T-helper 17 cell (primary cell): ENCODE results near the gene CALR3. TPM values are rescaled to one million over a fixed set of nuclear protein-coding genes. Genes with fewer than 3 reads are reported as not detected.

Source experiments
- ATAC-seq: fragments of 150-1000 bp; cut with Tn5 transposase; 2 replicates; pipeline ENCODE4 v1.10.0; 2021; ENCODE audit warnings: mild to moderate bottlenecking, moderate library complexity
- DNase-seq, 3 donors: peaks; one replicate each; pipeline versions ENCODE4 v3.0.0 to v3.0.0-alpha.2; 2020 to 2021
- H3K9me3 ChIP-seq: one replicate; pipeline ENCODE4 v1.7.0; 2013; ENCODE audit warnings: low read length, mild to moderate bottlenecking; ENCODE audit not compliant: control insufficient read depth, poor library complexity, severe bottlenecking
- H3K27ac Mint-ChIP-seq: one replicate; pipeline ENCODE4 v1.8.0; 2022; ENCODE audit warnings: mild to moderate bottlenecking, moderate library complexity, mixed read lengths
- H3K27me3 Mint-ChIP-seq: one replicate; pipeline ENCODE4 v1.8.0; 2022; ENCODE audit warnings: mixed read lengths
- H3K36me3 Mint-ChIP-seq: one replicate; pipeline ENCODE4 v1.8.0; 2022; ENCODE audit warnings: low read depth, mixed read lengths
- H3K4me1 Mint-ChIP-seq: one replicate; pipeline ENCODE4 v1.8.0; 2022; ENCODE audit warnings: mild to moderate bottlenecking, mixed read lengths
- H3K4me3 Mint-ChIP-seq: one replicate; pipeline ENCODE4 v1.8.0; 2022; ENCODE audit warnings: mild to moderate bottlenecking, moderate library complexity, mixed read lengths
- total RNA-seq, 4 donors: library from RNA in 2 of 4; stranded (reverse) in 2 of 4; gene quantifications; one replicate each; pipeline ENCODE4 v1.2.3 and lab custom pipeline; 2022 to 2026

The CALR3 gene
- total RNA-seq, 2 donors from 2014 or later, result not detected

GRCh38 chr19:16530540-16531379 lies 34.8 kb upstream of the CALR3 start:
- DNase-seq (no peak), ATAC-seq (no peak)
- Mint-ChIP-seq H3K4me3 (no peak overlapping the region), H3K27me3 (no peaks in the 10 kb centered on the region), H3K27ac (no peak overlapping the region), H3K4me1 (peaks cover 4% of the 10 kb centered on the region), H3K36me3 (peaks cover 7% of the 10 kb centered on the region)
- H3K9me3 ChIP-seq, result no peaks in the 10 kb centered on the region

GRCh38 chr19:16529466-16530144 lies 33.6 kb upstream of the CALR3 start:
- H3K4me3 Mint-ChIP-seq, result no peak overlapping the region
- H3K27me3 Mint-ChIP-seq, result no peaks in the 10 kb centered on the region
- peaks cover 7% of the 10 kb centered on the region for H3K36me3 Mint-ChIP-seq
- ATAC-seq (no peak), DNase-seq (no peak)
- no peak overlapping the region for H3K27ac Mint-ChIP-seq
- no peaks in the 10 kb centered on the region for H3K9me3 ChIP-seq
- peaks cover 4% of the 10 kb centered on the region for H3K4me1 Mint-ChIP-seq

DNA sequence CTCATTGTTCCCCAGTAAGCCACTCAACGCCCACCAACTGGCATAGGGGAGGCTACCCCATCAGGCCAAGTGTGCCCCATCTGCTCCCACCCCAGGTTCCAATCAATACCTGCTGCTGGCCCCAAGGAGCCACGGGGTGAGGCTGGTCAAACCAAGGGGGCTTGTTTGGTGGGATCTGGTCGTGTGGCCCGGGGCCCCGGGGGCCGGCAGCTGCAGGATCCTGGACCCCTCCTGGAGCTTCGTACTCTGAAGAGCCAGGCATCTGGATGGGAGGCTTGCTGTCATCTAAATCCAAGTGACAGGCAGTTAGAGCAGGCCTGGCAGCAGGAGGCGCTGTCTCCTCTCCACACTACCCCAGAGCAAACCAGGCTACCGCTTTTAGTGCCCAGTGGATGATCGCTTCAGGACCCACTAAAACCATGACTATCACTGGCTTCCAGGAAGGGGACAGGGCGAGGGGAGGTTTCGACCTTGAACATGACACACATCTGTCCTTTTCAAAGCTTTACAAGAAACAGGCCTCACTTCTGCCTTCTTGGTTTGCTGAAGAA lies 32.1 kb upstream of the CALR3 start:
- H3K9me3 ChIP-seq, result no peaks in the 10 kb centered on the region
- H3K36me3 Mint-ChIP-seq, result peaks cover 5% of the 10 kb centered on the region
- ATAC-seq (peak; percentile 72), DNase-seq (peak in 2 of 3 donors; percentile 25 to 44)
- H3K27ac Mint-ChIP-seq, result peak overlapping the region; percentile 75
- H3K4me1 Mint-ChIP-seq, result peaks cover 4% of the 10 kb centered on the region
- H3K4me3 Mint-ChIP-seq, result no peak overlapping the region
- no peaks in the 10 kb centered on the region for H3K27me3 Mint-ChIP-seq

DNA sequence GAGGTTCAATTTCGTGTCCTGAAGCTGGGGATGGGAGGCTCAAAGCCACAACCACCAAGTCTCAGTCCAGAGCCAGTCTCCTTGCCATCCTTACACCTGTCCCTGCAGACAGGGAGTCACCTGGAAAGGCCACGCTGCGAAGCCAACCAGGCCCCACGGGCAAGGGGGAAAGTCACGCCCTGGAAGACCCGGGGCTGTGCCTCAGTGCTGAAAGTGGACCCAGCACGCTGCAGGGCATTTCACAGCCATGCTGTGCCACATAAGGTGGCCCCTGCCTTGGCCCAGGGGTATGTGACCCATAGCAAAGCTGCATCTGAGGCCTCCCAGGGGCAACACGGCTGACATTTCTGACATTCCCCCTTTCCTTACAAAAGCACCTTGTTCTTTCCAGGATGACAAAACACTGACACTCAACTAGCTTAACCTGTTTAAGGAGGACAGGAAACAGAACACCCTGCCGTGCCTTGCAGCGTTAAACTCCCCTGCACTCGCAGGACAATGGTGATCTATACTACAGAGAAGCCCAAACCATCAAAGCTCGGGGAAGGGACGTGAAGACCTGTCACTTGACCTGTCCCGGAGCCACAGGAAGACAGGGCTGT lies 31.5 kb upstream of the CALR3 start:
- peaks cover 4% of the 10 kb centered on the region for H3K4me1 Mint-ChIP-seq
- DNase-seq (no peak), ATAC-seq (no peak)
- peaks cover 5% of the 10 kb centered on the region for H3K36me3 Mint-ChIP-seq
- peak overlapping the region; percentile 75 for H3K27ac Mint-ChIP-seq
- H3K9me3 ChIP-seq, result no peaks in the 10 kb centered on the region
- H3K4me3 Mint-ChIP-seq, result no peak overlapping the region
- H3K27me3 Mint-ChIP-seq, result no peaks in the 10 kb centered on the region

GRCh38 chr19:16525751-16526481 lies 29.9 kb upstream of the CALR3 start:
- H3K36me3 Mint-ChIP-seq, result peaks cover 5% of the 10 kb centered on the region
- H3K4me3 Mint-ChIP-seq, result no peak overlapping the region
- H3K9me3 ChIP-seq, result no peaks in the 10 kb centered on the region
- no peak overlapping the region for H3K27ac Mint-ChIP-seq
- H3K27me3 Mint-ChIP-seq, result no peaks in the 10 kb centered on the region
- H3K4me1 Mint-ChIP-seq, result no peaks in the 10 kb centered on the region
- ATAC-seq (no peak), DNase-seq (no peak)

DNA sequence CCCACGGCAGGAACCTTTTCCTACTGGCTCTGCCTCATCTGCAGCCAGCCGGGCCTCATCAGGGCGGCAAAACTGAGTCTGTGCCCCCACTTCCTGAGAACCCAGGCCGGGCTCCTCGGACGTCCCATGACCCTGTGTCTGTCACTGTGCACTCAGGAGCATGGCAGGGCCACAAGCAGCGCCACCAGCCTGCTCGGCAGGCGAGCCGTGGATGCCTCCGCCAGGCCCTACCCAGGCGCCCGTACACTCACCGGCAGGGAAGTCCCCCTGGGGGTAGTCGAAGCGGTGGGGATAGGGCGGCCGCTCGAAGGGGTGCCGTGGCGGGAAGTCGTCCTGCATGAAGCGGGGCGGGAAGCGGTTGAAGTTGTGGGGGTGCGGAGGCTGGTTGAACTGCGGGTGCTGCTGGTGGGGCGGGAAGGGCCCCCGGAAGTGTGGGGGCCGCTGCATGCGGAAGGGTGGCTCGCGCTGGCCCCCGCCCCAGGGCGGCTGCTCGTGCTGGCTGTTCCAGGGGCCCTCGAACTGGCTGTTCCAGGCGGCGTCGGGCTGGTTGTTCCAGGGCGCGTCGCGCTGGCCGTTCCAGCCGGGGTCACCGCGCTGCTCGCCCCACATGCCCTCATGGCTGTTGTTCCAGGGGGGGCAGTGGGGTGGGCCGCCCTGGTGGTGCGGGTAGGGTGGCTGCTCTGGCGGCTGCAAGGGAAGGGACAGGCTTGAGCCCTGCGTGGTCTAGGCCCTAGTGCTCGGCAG lies 29.2 kb upstream of the CALR3 start:
- peaks cover 6% of the 10 kb centered on the region for H3K36me3 Mint-ChIP-seq

GRCh38 chr19:16522559-16523377 lies 26.8 kb upstream of the CALR3 start:
- ATAC-seq (no peak), DNase-seq (no peak)
- no peaks in the 10 kb centered on the region for H3K9me3 ChIP-seq
- Mint-ChIP-seq H3K27ac (no peak overlapping the region), H3K36me3 (peaks cover 6% of the 10 kb centered on the region), H3K27me3 (no peaks in the 10 kb centered on the region), H3K4me3 (no peak overlapping the region), H3K4me1 (no peaks in the 10 kb centered on the region)

More for the DNA sequence above, 29.2 kb upstream of the CALR3 start:
- DNase-seq (no peak), ATAC-seq (no peak)
- H3K4me3 Mint-ChIP-seq, result no peak overlapping the region
- no peaks in the 10 kb centered on the region for H3K4me1 Mint-ChIP-seq
- H3K27ac Mint-ChIP-seq, result no peak overlapping the region
- H3K27me3 Mint-ChIP-seq, result no peaks in the 10 kb centered on the region
- no peaks in the 10 kb centered on the region for H3K9me3 ChIP-seq

GRCh38 chr19:16521715-16522289 lies 25.8 kb upstream of the CALR3 start:
- peaks cover 3% of the 10 kb centered on the region for H3K36me3 Mint-ChIP-seq

DNA sequence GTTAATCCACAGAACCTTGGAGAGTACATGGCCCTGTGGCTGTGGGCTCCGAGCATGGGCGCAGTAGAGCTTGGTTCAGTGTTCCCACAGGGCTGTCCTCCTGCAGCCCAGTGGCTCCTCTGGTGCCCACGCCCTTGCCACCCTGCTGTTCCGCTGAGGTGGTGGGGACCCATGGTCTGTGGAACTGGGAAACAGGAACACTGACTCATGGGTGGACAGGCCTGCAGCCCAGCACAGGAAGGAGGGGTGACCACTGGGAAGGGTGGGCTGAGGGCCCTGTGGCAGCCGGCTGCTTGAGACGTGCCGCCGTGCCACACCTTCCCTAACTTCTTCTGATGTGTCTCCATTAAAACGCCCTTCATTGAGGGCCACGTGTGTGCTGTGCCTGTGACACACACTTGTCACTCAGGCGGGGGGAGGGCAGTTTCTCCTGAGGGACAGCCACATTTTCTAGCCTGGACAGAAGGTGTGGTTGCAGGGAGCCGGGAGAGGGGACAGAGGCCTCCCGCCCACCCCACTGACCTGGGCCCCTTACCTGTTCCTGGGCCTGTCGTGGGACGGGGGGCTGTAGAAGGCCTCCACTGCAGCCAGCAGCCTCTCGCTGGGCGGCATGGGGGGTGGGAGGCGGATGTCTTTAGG lies 25.1 kb upstream of the CALR3 start:
- no peaks in the 10 kb centered on the region for H3K27me3 Mint-ChIP-seq
- peak overlapping the region; percentile 56 for H3K27ac Mint-ChIP-seq

More at GRCh38 chr19:16521715-16522289, 25.8 kb upstream of the CALR3 start:
- no peaks in the 10 kb centered on the region for H3K27me3 Mint-ChIP-seq
- no peak overlapping the region for H3K27ac Mint-ChIP-seq
- H3K4me3 Mint-ChIP-seq, result no peak overlapping the region
- H3K4me1 Mint-ChIP-seq, result peaks cover 4% of the 10 kb centered on the region
- ATAC-seq (no peak), DNase-seq (no peak)
- no peaks in the 10 kb centered on the region for H3K9me3 ChIP-seq

DNA sequence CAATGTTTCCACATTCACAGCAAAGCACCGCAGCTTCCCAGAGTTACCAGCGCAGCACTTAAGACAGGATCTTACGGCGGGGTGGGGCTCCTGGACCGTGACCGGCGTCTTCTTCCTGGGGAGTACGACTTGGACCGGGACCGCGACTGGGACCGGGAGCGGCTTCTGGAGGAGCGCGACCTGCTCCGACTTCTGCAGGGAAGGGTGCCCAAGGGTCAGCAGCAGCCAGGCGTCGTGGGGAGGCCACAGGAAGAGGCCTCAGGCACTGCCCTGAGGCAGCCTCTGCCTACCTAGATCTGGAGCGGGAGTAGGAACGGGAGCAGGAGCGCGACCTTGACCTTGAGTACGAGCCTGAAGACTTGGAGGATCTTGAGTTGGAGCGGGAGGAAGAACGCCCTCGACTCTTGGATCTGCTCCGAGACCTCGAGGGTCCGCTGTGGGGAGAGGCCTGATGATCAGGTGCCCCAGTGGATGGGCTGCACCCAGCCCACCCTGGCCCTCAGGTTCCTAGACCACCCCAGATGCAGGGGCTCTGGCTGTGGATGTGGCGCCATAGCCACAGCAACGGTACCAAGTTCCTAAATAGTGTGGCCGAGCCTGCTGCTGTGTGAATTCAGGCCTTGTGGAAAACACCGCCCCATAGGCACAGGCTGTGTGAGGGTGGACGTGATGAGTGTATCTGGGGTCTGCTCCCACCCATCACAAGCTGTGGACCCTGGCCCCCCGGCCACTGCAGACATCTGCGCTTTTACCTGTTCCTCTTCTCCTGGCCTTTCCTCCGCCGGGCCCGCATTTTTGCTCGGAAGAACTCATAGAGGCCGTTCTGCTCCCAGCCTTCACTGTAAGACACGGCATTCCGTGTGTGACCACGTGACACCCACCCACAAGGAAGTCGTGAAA lies 24.4 kb upstream of the CALR3 start:
- no peaks in the 10 kb centered on the region for H3K9me3 ChIP-seq
- peaks cover 3% of the 10 kb centered on the region for H3K36me3 Mint-ChIP-seq
- no peak for DNase-seq
- peaks cover 4% of the 10 kb centered on the region for H3K4me1 Mint-ChIP-seq
- H3K27me3 Mint-ChIP-seq, result no peaks in the 10 kb centered on the region
- H3K4me3 Mint-ChIP-seq, result no peak overlapping the region
- H3K27ac Mint-ChIP-seq, result no peak overlapping the region
- ATAC-seq, result no peak

More for the DNA sequence above, 25.1 kb upstream of the CALR3 start:
- Mint-ChIP-seq H3K4me3 (no peak overlapping the region), H3K4me1 (peaks cover 4% of the 10 kb centered on the region), H3K36me3 (peaks cover 3% of the 10 kb centered on the region)
- no peaks in the 10 kb centered on the region for H3K9me3 ChIP-seq
- DNase-seq (no peak), ATAC-seq (no peak)
